NB4 (cell line): Measurements from ENCODE around the gene IQGAP1.

Experiments used
- CTCF ChIP-seq: IDR thresholded peaks from one replicate; pipeline ENCODE4 v1.5.1; 2012; ENCODE audit warnings: low read depth, low read length
- POLR2A ChIP-seq: IDR thresholded peaks from 2 replicates; pipeline ENCODE4 v1.6.1; 2011; ENCODE audit warnings: mild to moderate bottlenecking; ENCODE audit not compliant: insufficient read length; ENCODE audit errors: extremely low read depth
- TF ChIP-seq, protein P1 (sequence below): IDR thresholded peaks from 2 replicates; pipeline ENCODE4 v1.6.1; 2011; ENCODE audit warnings: low read depth, low read length

DNA sequence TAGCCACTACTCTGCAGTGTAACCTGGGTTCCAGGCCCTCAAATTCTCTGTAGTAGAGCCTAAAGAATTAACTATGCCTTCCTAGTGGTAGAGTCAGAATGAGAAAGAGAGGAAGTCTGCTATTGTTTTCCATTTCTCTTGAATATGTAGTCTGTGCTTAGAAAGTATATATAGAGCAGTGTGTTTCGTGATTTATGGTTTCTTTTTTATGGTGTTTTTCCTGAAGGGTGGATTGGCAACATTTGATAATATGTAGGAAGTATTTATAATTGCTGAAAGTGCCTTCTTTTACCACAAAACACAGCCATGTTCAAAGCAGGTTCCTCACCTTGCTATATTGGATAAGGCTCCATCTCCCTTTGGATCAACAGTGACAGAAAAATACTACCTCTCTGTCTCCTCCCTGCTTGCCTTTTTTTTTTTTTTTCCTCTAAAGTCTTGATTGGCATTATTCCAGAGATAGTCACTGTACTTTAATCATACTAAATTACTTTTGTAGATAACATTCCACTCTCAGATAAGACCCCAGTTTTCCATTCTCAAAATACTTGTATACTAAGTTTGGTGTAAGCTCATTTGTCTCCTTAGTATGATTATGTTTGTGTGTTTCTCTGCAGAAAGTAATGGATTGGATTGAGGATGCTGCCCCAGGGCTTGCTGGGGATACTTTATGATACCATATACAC, 47.8 kb downstream of the IQGAP1 start:
- TF ChIP-seq CTCF = no peak
- TF ChIP-seq POLR2A = no peak
- TF ChIP-seq, protein P1, sequence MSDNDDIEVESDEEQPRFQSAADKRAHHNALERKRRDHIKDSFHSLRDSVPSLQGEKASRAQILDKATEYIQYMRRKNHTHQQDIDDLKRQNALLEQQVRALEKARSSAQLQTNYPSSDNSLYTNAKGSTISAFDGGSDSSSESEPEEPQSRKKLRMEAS = no peak
